ENCODE data around the gene FOXP4.

DNA sequence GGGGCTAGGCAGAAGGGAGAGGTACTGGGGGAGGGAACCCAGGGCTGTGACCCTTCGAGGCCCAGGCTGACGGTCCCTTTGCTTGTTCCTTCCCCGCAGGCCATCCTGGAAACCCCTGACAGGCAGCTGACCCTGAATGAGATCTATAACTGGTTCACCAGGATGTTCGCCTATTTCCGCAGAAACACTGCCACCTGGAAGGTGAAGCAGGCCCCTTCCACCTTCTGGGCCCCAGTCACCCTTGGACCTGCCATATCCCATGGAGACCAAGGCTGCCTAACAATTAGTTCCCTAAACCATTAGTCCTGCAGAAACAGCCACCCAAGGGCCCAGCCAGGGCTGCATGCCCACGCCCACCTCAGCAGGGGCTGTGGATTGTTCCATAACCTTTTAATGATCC, 44.9 kb downstream of the FOXP4 start:
- TF ChIP-seq EP300 (IDR thresholded peaks at IDR 0.05) (no peak), NFE2L2 (conservative IDR thresholded peaks at IDR 0.05; ENCODE audit: low read length) (no peak), BHLHE40 (IDR thresholded peaks at IDR 0.05; ENCODE audit: low read depth, low read length) (no peak), RARB (CRISPR knock-in tag; IDR thresholded peaks at IDR 0.05) (no peak), JUNB (IDR thresholded peaks at IDR 0.05) (no peak), MAFK (IDR thresholded peaks at IDR 0.05; ENCODE audit: partially characterized antibody) (no peak)
- TF ChIP-seq, protein P1, sequence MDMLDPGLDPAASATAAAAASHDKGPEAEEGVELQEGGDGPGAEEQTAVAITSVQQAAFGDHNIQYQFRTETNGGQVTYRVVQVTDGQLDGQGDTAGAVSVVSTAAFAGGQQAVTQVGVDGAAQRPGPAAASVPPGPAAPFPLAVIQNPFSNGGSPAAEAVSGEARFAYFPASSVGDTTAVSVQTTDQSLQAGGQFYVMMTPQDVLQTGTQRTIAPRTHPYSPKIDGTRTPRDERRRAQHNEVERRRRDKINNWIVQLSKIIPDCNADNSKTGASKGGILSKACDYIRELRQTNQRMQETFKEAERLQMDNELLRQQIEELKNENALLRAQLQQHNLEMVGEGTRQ (IDR thresholded peaks at IDR 0.05): no peak
- TF ChIP-seq, protein P2, sequence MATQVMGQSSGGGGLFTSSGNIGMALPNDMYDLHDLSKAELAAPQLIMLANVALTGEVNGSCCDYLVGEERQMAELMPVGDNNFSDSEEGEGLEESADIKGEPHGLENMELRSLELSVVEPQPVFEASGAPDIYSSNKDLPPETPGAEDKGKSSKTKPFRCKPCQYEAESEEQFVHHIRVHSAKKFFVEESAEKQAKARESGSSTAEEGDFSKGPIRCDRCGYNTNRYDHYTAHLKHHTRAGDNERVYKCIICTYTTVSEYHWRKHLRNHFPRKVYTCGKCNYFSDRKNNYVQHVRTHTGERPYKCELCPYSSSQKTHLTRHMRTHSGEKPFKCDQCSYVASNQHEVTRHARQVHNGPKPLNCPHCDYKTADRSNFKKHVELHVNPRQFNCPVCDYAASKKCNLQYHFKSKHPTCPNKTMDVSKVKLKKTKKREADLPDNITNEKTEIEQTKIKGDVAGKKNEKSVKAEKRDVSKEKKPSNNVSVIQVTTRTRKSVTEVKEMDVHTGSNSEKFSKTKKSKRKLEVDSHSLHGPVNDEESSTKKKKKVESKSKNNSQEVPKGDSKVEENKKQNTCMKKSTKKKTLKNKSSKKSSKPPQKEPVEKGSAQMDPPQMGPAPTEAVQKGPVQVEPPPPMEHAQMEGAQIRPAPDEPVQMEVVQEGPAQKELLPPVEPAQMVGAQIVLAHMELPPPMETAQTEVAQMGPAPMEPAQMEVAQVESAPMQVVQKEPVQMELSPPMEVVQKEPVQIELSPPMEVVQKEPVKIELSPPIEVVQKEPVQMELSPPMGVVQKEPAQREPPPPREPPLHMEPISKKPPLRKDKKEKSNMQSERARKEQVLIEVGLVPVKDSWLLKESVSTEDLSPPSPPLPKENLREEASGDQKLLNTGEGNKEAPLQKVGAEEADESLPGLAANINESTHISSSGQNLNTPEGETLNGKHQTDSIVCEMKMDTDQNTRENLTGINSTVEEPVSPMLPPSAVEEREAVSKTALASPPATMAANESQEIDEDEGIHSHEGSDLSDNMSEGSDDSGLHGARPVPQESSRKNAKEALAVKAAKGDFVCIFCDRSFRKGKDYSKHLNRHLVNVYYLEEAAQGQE (IDR thresholded peaks at IDR 0.05): no peak

Data from A549 (cell line).